Peyer's patch (tissue), 4 donors: ENCODE results near the gene MMAA.

ENCODE experiments used
- CTCF ChIP-seq, 6 experiments: fragments of 450-650 bp in 4 of 6; fragments of 200-600 bp in 2 of 6; sonication (generic) in 1 of 6; IDR thresholded peaks; one replicate each; pipeline ENCODE4 v1.5.1; 2017 to 2019; ENCODE audit warnings: antibody characterized with exemption in 6 of 6, mild to moderate bottlenecking in 3 of 6, moderate library complexity in 1 of 6
- POLR2A ChIP-seq, 2 donors: fragments of 450-650 bp; IDR thresholded peaks; one replicate each; pipeline ENCODE4 v1.5.1; 2017; ENCODE audit warnings: antibody characterized with exemption in 2 of 2, mild to moderate bottlenecking in 2 of 2, moderate library complexity in 2 of 2

DNA sequence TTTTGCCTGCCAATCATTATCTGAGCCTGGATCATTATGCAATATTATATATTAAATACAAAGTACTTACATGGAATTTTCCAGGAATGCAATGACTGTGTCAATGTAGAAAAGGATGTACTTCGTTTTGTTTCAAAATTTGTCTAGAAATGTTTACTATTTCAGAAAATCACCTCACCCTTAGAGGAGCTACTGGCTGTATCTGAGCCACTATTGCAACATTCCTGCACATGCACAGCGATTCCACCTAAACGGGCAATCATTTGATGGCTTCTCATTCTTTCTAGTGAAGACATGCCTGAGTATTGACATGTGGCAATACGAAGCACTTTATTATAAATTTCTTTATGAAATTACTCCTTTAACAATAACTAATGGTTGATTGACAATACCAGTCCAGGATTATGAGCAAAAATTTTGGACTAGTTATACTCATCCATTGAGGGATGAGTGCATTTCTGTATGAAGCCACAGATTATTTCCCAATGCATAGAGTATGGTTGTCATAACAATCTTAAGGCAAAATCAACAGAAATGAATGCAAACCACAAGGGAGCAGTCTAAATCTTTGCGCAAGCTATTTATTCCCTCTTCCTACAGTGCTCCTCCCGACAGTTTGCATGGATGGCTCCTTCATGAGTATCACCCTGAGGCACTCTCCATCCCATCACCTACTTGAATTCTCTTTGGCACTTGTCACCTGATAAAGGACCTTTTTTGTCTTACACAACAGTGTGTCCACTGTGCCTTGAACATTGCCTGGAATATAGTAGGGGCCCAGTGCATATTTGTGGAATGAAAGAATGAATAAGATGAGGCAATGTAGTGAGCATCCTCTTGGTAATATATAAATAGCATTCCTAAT lies 35.8 kb upstream of the MMAA start:
- TF ChIP-seq CTCF (IDR thresholded peaks at IDR 0.05) (no peak), POLR2A (IDR thresholded peaks at IDR 0.05) (no peak)
